CD14-positive monocyte (primary cell): ENCODE data around the gene GPM6B. TPM values are rescaled to one million over a fixed set of nuclear protein-coding genes. Genes with fewer than 3 reads are reported as not detected.

ENCODE experiments used
- DNase-seq, 3 donors: peaks; one replicate each; pipeline ENCODE4 v3.0.0-alpha.2; 2011 to 2022
- H2AFZ ChIP-seq: 2 replicates; pipeline ENCODE4 v1.6.0; 2012; ENCODE audit warnings: mild to moderate bottlenecking, low read depth, low read length, inconsistent platforms; ENCODE audit not compliant: insufficient read depth, poor library complexity, severe bottlenecking
- H3K27ac ChIP-seq, 2 donors: 1 replicate in 1 of 2; 2 replicates in 1 of 2; pipeline ENCODE4 v1.5.1; 2012 to 2013; ENCODE audit warnings: low read length in 2 of 2, control low read depth in 1 of 2, inconsistent platforms in 1 of 2, low read depth in 1 of 2, mild to moderate bottlenecking in 1 of 2
- H3K27me3 ChIP-seq, 2 donors: one replicate each; pipeline versions ENCODE4 v1.6.0 to v1.6.1; 2011 to 2013; ENCODE audit warnings: low read length in 2 of 2; ENCODE audit not compliant: control insufficient read depth in 2 of 2, insufficient read depth in 2 of 2
- H3K36me3 ChIP-seq, 2 donors: replicated peaks in 1 of 2; 1 replicate in 1 of 2; 2 replicates in 1 of 2; pipeline versions ENCODE4 v1.5.1 to v1.6.1; 2012 to 2013; ENCODE audit warnings: low read length in 2 of 2, control low read depth in 1 of 2, inconsistent platforms in 1 of 2, mild to moderate bottlenecking in 1 of 2; ENCODE audit not compliant: insufficient read depth in 2 of 2, control insufficient read depth in 1 of 2
- H3K4me1 ChIP-seq, 2 donors: 1 replicate in 1 of 2; 2 replicates in 1 of 2; pipeline versions ENCODE4 v1.5.1 to v1.6.1; 2012 to 2013; ENCODE audit warnings: low read length in 2 of 2, control low read depth in 1 of 2, inconsistent platforms in 1 of 2, mild to moderate bottlenecking in 1 of 2, moderate library complexity in 1 of 2; ENCODE audit not compliant: insufficient read depth in 2 of 2, control insufficient read depth in 1 of 2
- H3K4me2 ChIP-seq: replicated peaks from 2 replicates; pipeline ENCODE3; 2012; ENCODE audit warnings: low read length, moderate library complexity, mild to moderate bottlenecking; ENCODE audit not compliant: poor library complexity, severe bottlenecking; ENCODE audit errors: extremely low read depth
- H3K4me3 ChIP-seq, 3 experiments: fragments of 200-600 bp in 1 of 3; sonication (generic) in 1 of 3; replicated peaks in 1 of 3; 1 replicate in 2 of 3; 2 replicates in 1 of 3; pipeline ENCODE4 v1.5.1; 2011 to 2013; ENCODE audit warnings: low read length in 3 of 3, mild to moderate bottlenecking in 3 of 3, control low read depth in 2 of 3, low read depth in 2 of 3, inconsistent platforms in 1 of 3, moderate library complexity in 1 of 3
- H3K79me2 ChIP-seq: 2 replicates; pipeline ENCODE4 v1.6.0; 2012; ENCODE audit warnings: mild to moderate bottlenecking, control low read depth, inconsistent platforms, low read length, moderate library complexity; ENCODE audit not compliant: insufficient read depth
- H3K9ac ChIP-seq: 2 replicates; pipeline ENCODE4 v1.6.0; 2017; ENCODE audit warnings: low read length, mild to moderate bottlenecking; ENCODE audit not compliant: insufficient read depth, poor library complexity, severe bottlenecking
- H3K9me3 ChIP-seq, 2 donors: replicated peaks in 1 of 2; 1 replicate in 1 of 2; 2 replicates in 1 of 2; pipeline versions ENCODE4 v1.5.1 to v1.6.1; 2012 to 2013; ENCODE audit warnings: low read length in 2 of 2, control low read depth in 1 of 2; ENCODE audit not compliant: control insufficient read depth in 1 of 2, insufficient read depth in 1 of 2
- H4K20me1 ChIP-seq: 2 replicates; pipeline ENCODE4 v1.6.0; 2012; ENCODE audit warnings: mild to moderate bottlenecking, low read length, control low read depth, moderate library complexity; ENCODE audit not compliant: insufficient read depth
- H3K27ac Mint-ChIP-seq, 7 donors: one replicate each; pipeline ENCODE4 v1.8.0; 2020; ENCODE audit warnings: mild to moderate bottlenecking in 7 of 7, mixed read lengths in 7 of 7, moderate library complexity in 6 of 7, inconsistent platforms in 2 of 7
- H3K27me3 Mint-ChIP-seq, 3 donors: one replicate each; pipeline ENCODE4 v1.8.0; 2021 to 2022; ENCODE audit warnings: low read depth in 3 of 3, mild to moderate bottlenecking in 3 of 3, mixed read lengths in 3 of 3, moderate library complexity in 3 of 3, inconsistent platforms in 1 of 3
- H3K36me3 Mint-ChIP-seq, 2 donors: one replicate each; pipeline ENCODE4 v1.8.0; 2020; ENCODE audit warnings: mixed read lengths in 2 of 2, inconsistent platforms in 1 of 2, mild to moderate bottlenecking in 1 of 2
- H3K4me1 Mint-ChIP-seq: one replicate; pipeline ENCODE4 v1.8.0; 2020; ENCODE audit warnings: mild to moderate bottlenecking, mixed read lengths
- H3K4me3 Mint-ChIP-seq, 2 donors: one replicate each; pipeline ENCODE4 v1.8.0; 2020; ENCODE audit warnings: mild to moderate bottlenecking in 2 of 2, mixed read lengths in 2 of 2, moderate library complexity in 1 of 2
- H3K9me3 Mint-ChIP-seq, 7 donors: one replicate each; pipeline ENCODE4 v1.8.0; 2020 to 2022; ENCODE audit warnings: mixed read lengths in 7 of 7, mild to moderate bottlenecking in 6 of 7, moderate library complexity in 6 of 7, inconsistent platforms in 2 of 7
- CTCF ChIP-seq: fragments of 200-600 bp; IDR thresholded peaks from one replicate; pipeline ENCODE4 v1.8.0; 2022; ENCODE audit warnings: antibody characterized with exemption, mild to moderate bottlenecking
- WGBS: methylation state at CpG from one replicate; pipeline ENCODE4 v1.1.5; 2013; ENCODE audit warnings: missing lambda C conversion rate; ENCODE audit not compliant: insufficient coverage; 5-methylcytosine and 5-hydroxymethylcytosine counted together
- intact Hi-C, 2 donors: fragments of 100-400 bp; cut with micrococcal nuclease; formaldehyde crosslinking; loops; one replicate each; pipeline versions ENCODE4 v1.15.0 to v1.15.1; 2023
- polyA plus RNA-seq, 3 donors: library from polyadenylated mRNA; depleted of rRNA in 1 of 3; unstranded in 2 of 3; stranded (reverse) in 1 of 3; fragments of 300-500 nt in 2 of 3; fragments of >200 nt in 1 of 3; fragmentation: Illumina TruSeq in 2 of 3; gene quantifications; 1 replicate in 2 of 3; 2 replicates in 1 of 3; pipeline ENCODE4 v1.2.3, GENCODE V29; 2012 to 2021

Gene GPM6B
- polyA plus RNA-seq, 3 donors: not detected

GRCh38 chrX:13721371-13721770 lies 95.5 kb downstream of the GPM6B start:
- Histone ChIP-seq H2AFZ (no peak overlapping the region), H3K4me1 (peaks cover 0 to 5% of the 10 kb centered on the region in 2 donors), H4K20me1 (no peaks in the 10 kb centered on the region), H3K4me3 (no peak overlapping the region), H3K9me3 (no peaks in the 10 kb centered on the region), H3K36me3 (peaks cover 5 to 30% of the 10 kb centered on the region in 2 donors), H3K4me2 (no peak overlapping the region), H3K79me2 (peaks cover 16% of the 10 kb centered on the region), H3K27ac (no peak overlapping the region), H3K9ac (no peak overlapping the region), H3K27me3 (no peaks in the 10 kb centered on the region)
- WGBS: no CpG with 5 or more reads among the region's 4 CpGs
- intact Hi-C loops: no loop called here
- H3K27me3 Mint-ChIP-seq: peaks cover 0 to 4% (median 0%) of the 10 kb centered on the region in 3 donors
- peaks cover 0 to 10% (median 5%) of the 10 kb centered on the region in 7 donors for H3K9me3 Mint-ChIP-seq
- H3K36me3 Mint-ChIP-seq: peaks cover 15 to 30% of the 10 kb centered on the region in 2 donors
- peaks cover 9% of the 10 kb centered on the region for H3K4me1 Mint-ChIP-seq
- H3K27ac Mint-ChIP-seq: no peak overlapping the region
- no peak for TF ChIP-seq CTCF
- DNase-seq: no peak
- no peak overlapping the region for H3K4me3 Mint-ChIP-seq

Other genes with a start within 250 kb of the GPM6B start
- not detected for gene EGFL6, start 247.5 kb downstream of the GPM6B start, polyA plus RNA-seq
- gene TCEANC, start 164.0 kb downstream of the GPM6B start, polyA plus RNA-seq: 1 to 10 TPM; 1.6 to 2.8 (median 1.9) TPM
- 10 to 100 TPM; 17.9 to 38.1 (median 30.8) TPM for gene RAB9A, start 128.0 kb downstream of the GPM6B start, polyA plus RNA-seq
- 10 to 100 TPM; 10.6 to 18.3 (median 12.2) TPM for gene TRAPPC2, start 82.5 kb downstream of the GPM6B start, polyA plus RNA-seq
- gene OFD1, start 82.3 kb downstream of the GPM6B start, polyA plus RNA-seq: 10 to 100 TPM in 1 of 3 donors, 1 to 10 TPM in 2; 2.4 to 10.2 (median 2.9) TPM
- gene GEMIN8, start 212.8 kb upstream of the GPM6B start, polyA plus RNA-seq: 10 to 100 TPM; 10.9 to 15.0 (median 12.6) TPM